Gastroesophageal sphincter (tissue), 4 donors: ENCODE data around the gene SLC38A3. TPM values are rescaled to one million over a fixed set of nuclear protein-coding genes. Genes with fewer than 3 reads are reported as not detected.
A peak's percentile ranks its signal among the peaks of the same experiment; 100 is the strongest.

ENCODE experiments used
- ATAC-seq: fragments of 150-250 bp; one replicate; pipeline ENCODE4 v1.9.1; 2016; ENCODE audit warnings: mild to moderate bottlenecking, moderate library complexity
- H3K27ac ChIP-seq, 4 donors: fragments of 200-600 bp; sonication (generic) in 3 of 4; 1 replicate in 3 of 4; 2 replicates in 1 of 4; pipeline ENCODE4 v1.5.1; 2016 to 2019
- H3K27me3 ChIP-seq: fragments of 200-600 bp; sonication (generic); one replicate; pipeline ENCODE4 v1.5.1; 2019
- H3K36me3 ChIP-seq, 2 donors: fragments of 200-600 bp; sonication (generic); one replicate each; pipeline ENCODE4 v1.5.1; 2019; ENCODE audit warnings: control low read depth in 1 of 2
- H3K4me1 ChIP-seq, 3 donors: fragments of 200-600 bp; sonication (generic); 1 replicate in 2 of 3; 2 replicates in 1 of 3; pipeline ENCODE4 v1.5.1; 2016 to 2019; ENCODE audit warnings: control low read depth in 2 of 3
- H3K4me3 ChIP-seq, 2 donors: fragments of 200-600 bp; sonication (generic); one replicate each; pipeline ENCODE4 v1.5.1; 2019; ENCODE audit warnings: mild to moderate bottlenecking in 1 of 2, moderate library complexity in 1 of 2
- H3K9me3 ChIP-seq, 3 donors: fragments of 200-600 bp; sonication (generic); one replicate each; pipeline ENCODE4 v1.5.1; 2017 to 2019; ENCODE audit warnings: control low read depth in 2 of 3
- EP300 ChIP-seq: sonication (generic); formaldehyde crosslinking; IDR thresholded peaks from one replicate; pipeline ENCODE4 v1.6.1; 2017; ENCODE audit warnings: antibody characterized with exemption, mild to moderate bottlenecking
- POLR2A ChIP-seq, 2 donors: fragments of 450-650 bp; IDR thresholded peaks; one replicate each; pipeline ENCODE4 v1.6.1; 2017; ENCODE audit warnings: antibody characterized with exemption in 2 of 2, mild to moderate bottlenecking in 2 of 2, moderate library complexity in 1 of 2
- POLR2AphosphoS5 ChIP-seq: sonication (generic); formaldehyde crosslinking; IDR thresholded peaks from one replicate; pipeline ENCODE4 v1.6.1; 2017; ENCODE audit warnings: antibody characterized with exemption
- WGBS, 2 donors: methylation state at CpG; one replicate each; pipeline ENCODE4 v1.1.5; 2018; ENCODE audit warnings: low coverage in 1 of 2; 5-methylcytosine and 5-hydroxymethylcytosine counted together
- total RNA-seq, 4 donors: library from RNA; depleted of rRNA; stranded (reverse); fragments of >200 nt; gene quantifications; one replicate each; pipeline ENCODE4 v1.1.0, GENCODE V29; 2016
- TF ChIP-seq, protein P1 (sequence below), 4 experiments: fragments of 200-600 bp in 2 of 4; fragments of 450-650 bp in 2 of 4; sonication (generic) in 1 of 4; IDR thresholded peaks; one replicate each; pipeline ENCODE4 v1.5.1; 2017 to 2019; ENCODE audit warnings: antibody characterized with exemption in 4 of 4, mild to moderate bottlenecking in 2 of 4, moderate library complexity in 2 of 4

Gene SLC38A3
- total RNA-seq, 4 donors from 2014 or later: 0.35 TPM; not detected in 2

DNA sequence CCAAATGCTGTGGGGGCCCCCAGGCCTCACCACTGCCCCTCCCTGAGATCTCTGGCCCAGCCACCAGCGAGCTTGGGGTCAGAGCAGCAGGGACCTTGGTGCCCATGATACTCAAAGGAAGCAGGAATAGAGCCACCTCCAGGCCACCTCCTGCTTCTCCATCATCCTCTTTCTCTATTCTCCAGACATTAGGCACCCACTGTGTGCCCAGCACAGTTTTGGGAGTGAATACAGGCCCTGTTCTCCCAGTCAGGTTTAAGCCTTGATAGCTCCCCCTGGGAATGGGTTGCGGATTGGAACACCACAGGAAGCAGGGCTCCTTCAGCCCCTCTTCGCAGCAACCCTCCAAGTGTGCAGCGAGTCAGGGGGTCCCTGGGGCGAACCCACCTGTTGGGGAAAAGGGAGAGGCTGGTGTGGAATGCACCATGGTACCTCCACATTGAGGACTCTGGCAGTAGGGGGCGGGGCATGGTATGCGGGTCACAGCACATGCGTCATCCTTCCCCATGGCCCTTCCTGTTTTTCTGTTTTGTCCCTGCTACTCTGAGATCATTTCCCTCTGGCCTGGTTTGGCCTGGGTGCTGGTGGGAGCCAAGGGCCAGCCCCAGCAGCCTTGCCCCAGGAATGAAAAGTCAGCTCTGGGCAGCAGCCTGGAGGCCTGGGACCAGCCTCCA, 49.6 kb downstream of the SLC38A3 start:
- peak; percentile 68 for ATAC-seq
- H3K27me3 ChIP-seq: no peaks in the 10 kb centered on the region
- peaks cover 0 to 84% of the 10 kb centered on the region in 2 donors for H3K36me3 ChIP-seq
- no peak overlapping the region for H3K4me3 ChIP-seq
- H3K27ac ChIP-seq: peak overlapping the region in 3 of 4 donors; percentile 76 to 100 (median 80)
- peaks cover 2 to 98% (median 42%) of the 10 kb centered on the region in 3 donors for H3K4me1 ChIP-seq
- TF ChIP-seq POLR2AphosphoS5 (peak; percentile 35), EP300 (no peak)
- TF ChIP-seq, protein P1, sequence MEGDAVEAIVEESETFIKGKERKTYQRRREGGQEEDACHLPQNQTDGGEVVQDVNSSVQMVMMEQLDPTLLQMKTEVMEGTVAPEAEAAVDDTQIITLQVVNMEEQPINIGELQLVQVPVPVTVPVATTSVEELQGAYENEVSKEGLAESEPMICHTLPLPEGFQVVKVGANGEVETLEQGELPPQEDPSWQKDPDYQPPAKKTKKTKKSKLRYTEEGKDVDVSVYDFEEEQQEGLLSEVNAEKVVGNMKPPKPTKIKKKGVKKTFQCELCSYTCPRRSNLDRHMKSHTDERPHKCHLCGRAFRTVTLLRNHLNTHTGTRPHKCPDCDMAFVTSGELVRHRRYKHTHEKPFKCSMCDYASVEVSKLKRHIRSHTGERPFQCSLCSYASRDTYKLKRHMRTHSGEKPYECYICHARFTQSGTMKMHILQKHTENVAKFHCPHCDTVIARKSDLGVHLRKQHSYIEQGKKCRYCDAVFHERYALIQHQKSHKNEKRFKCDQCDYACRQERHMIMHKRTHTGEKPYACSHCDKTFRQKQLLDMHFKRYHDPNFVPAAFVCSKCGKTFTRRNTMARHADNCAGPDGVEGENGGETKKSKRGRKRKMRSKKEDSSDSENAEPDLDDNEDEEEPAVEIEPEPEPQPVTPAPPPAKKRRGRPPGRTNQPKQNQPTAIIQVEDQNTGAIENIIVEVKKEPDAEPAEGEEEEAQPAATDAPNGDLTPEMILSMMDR (IDR thresholded peaks at IDR 0.05): no peak
- peaks cover 0 to 8% (median 0%) of the 10 kb centered on the region in 3 donors for H3K9me3 ChIP-seq
- WGBS, 2 donors: 61 to 75% methylated on average over 2 to 3 of the region's 8 CpGs

DNA sequence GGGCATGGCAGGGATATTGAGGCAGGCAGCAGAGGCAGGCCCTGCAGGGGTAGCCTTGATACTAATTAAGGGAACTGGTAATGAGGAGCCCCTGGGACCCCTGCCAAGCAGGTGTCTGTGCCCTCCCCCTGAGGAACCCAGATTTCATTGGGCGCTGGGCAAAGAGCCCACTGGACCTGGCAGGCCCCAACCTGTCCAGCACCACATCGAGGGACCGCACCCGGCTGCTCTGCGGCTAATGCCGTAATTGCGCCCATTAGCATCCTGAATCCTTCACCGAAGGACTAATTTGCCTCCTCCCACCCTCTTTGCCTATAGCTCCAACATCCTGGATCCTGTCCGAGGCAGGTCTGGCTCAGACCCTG, 50.2 kb downstream of the SLC38A3 start:
- no peak for ATAC-seq

DNA sequence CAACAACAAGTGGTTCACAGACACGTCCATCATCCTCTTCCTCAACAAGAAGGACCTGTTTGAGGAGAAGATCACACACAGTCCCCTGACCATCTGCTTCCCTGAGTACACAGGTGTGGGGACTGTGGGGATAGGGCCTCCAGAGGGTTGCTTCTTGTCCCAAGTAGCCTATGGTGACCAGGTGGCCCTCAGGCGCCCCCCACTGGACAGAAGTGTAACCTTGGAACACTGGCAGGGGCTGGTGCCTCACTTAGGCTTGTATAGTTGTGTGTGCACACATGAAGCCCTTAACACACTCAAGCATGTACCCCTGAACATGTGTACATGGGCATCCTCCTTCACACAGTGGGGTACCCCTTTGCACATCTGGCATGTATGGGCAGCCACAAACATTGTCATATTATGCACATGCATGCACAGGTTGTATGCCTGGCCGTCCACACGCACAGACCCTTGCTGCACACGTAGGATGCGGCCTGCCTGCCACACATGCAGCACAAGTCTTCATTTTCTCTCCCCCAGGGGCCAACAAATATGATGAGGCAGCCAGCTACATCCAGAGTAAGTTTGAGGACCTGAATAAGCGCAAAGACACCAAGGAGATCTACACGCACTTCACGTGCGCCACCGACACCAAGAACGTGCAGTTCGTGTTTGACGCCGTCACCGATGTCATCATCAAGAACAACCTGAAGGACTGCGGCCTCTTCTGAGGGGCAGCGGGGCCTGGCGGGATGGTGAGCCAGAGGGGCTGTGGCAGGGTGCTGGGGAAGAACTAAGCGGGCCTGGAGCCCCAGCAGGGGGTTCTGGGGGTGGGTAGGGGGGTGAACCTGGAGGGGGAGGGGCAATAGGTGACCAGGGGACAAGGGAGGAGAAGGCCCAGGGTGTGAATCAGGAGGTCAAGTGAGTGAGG, 52.2 kb downstream of the SLC38A3 start:
- peaks cover 0 to 68% of the 10 kb centered on the region in 2 donors for H3K36me3 ChIP-seq
- WGBS, 2 donors: 95 to 100% methylated on average over 1 to 12 of the region's 20 CpGs
- no peaks in the 10 kb centered on the region for H3K27me3 ChIP-seq
- ATAC-seq: no peak
- peaks cover 0 to 8% (median 0%) of the 10 kb centered on the region in 3 donors for H3K9me3 ChIP-seq
- peak overlapping the region in 3 of 4 donors; percentile 60 to 100 (median 95) for H3K27ac ChIP-seq
- no peak for TF ChIP-seq POLR2AphosphoS5
- TF ChIP-seq, protein P1 (IDR thresholded peaks at IDR 0.05): peak in 3 of 4 experiments; percentile 4 to 55 (median 34)
- peaks cover 3 to 95% (median 34%) of the 10 kb centered on the region in 3 donors for H3K4me1 ChIP-seq
- no peak overlapping the region for H3K4me3 ChIP-seq

More for the DNA sequence above, 50.2 kb downstream of the SLC38A3 start:
- H3K36me3 ChIP-seq: peaks cover 0 to 83% of the 10 kb centered on the region in 2 donors
- H3K9me3 ChIP-seq: peaks cover 0 to 8% (median 0%) of the 10 kb centered on the region in 3 donors
- no peak overlapping the region for H3K4me3 ChIP-seq
- peaks cover 3 to 96% (median 39%) of the 10 kb centered on the region in 3 donors for H3K4me1 ChIP-seq
- TF ChIP-seq, protein P1 (IDR thresholded peaks at IDR 0.05): no peak
- TF ChIP-seq POLR2AphosphoS5: no peak
- TF ChIP-seq EP300: no peak
- no peak for TF ChIP-seq POLR2A (IDR thresholded peaks at IDR 0.05)
- 60% methylated on average over 3 of the region's 9 CpGs; no CpG with 5 or more reads in 1 of the 2 donors for WGBS, 2 donors
- peak overlapping the region in 3 of 4 donors; percentile 76 to 100 (median 80) for H3K27ac ChIP-seq
- no peaks in the 10 kb centered on the region for H3K27me3 ChIP-seq

DNA sequence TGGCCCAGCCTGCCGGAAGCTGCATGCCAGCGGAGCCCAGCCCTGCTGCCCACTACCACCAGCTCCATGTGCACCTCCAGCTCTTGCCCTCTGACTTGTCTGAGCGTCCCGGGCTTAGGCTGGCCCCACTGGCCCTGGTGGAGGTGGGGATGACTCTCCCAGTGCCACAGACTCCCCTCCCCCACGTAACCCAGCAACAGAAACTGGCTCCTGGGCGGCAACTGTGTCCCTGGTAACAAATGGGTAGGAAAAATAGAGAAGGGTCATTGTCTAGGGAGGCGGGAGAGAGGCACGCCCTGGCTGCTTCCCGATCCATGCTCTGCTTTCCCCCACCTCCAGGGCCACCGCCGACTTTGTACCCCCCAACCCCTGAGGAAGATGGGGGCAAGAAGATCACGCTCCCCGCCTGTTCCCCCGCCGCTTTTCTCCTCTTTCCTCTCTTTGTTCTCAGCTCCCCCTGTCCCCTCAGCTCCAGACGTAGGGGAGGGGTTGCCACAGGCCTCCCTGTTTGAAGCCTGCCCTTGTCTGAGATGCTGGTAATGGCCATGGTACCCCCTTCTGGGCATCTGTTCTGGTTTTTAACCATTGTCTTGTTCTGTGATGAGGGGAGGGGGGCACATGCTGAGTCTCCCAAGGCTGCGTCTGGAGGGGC, 53.1 kb downstream of the SLC38A3 start:
- peak overlapping the region in 3 of 4 donors; percentile 60 to 100 (median 95) for H3K27ac ChIP-seq
- H3K4me1 ChIP-seq: peaks cover 3 to 94% (median 34%) of the 10 kb centered on the region in 3 donors
- no peaks in the 10 kb centered on the region for H3K27me3 ChIP-seq
- TF ChIP-seq, protein P1 (IDR thresholded peaks at IDR 0.05): no peak
- TF ChIP-seq EP300 (no peak), POLR2A (IDR thresholded peaks at IDR 0.05) (no peak), POLR2AphosphoS5 (no peak)
- 69 to 100% methylated on average over 1 to 8 of the region's 17 CpGs for WGBS, 2 donors
- no peak for ATAC-seq
- H3K9me3 ChIP-seq: peaks cover 0 to 8% (median 0%) of the 10 kb centered on the region in 3 donors
- peaks cover 0 to 59% of the 10 kb centered on the region in 2 donors for H3K36me3 ChIP-seq
- H3K4me3 ChIP-seq: no peak overlapping the region
